Measurements from ENCODE around the gene DNAJC12.

GRCh38 chr10:67783606-67784294, 54.2 kb downstream of the DNAJC12 start:
- TF ChIP-seq CTCF (IDR thresholded peaks at IDR 0.05) (no peak), EZH2 (IDR thresholded peaks at IDR 0.05; ENCODE audit: borderline replicate concordance, insufficient read depth, low read depth, low read length, poor library complexity, severe bottlenecking) (no peak)
